ENCODE measurements around the gene ARHGAP26. TPM values are rescaled to one million over a fixed set of nuclear protein-coding genes. Genes with fewer than 3 reads are reported as not detected.

ARHGAP26 gene
- total and polyA plus RNA-seq, 10 donors, result 4.2 to 148 (median 55.5) TPM

- H3K9me3 ChIP-seq, result no peaks in the 10 kb centered on the region
- no peak for DNase-seq
- H3K4me1 ChIP-seq, result no peaks in the 10 kb centered on the region
- no peaks in the 10 kb centered on the region for H3K27me3 ChIP-seq (replicated peaks in 1 of 7)
- H3K27ac ChIP-seq, result no peak overlapping the region
- 91 to 100% (median 100%) methylated on average over 2 of the region's 2 CpGs for WGBS, 5 donors
- H3K36me3 ChIP-seq, result peaks cover 0 to 23% (median 0%) of the 10 kb centered on the region in 6 donors
- intact Hi-C loops (cut with DNase I; ENCODE audit: low total_unique reads), result no loop called here
- H3K4me3 ChIP-seq, result no peak overlapping the region
- TF ChIP-seq POLR2A (IDR thresholded peaks at IDR 0.05), result no peak
- no peak for TF ChIP-seq POLR2AphosphoS5 (IDR thresholded peaks at IDR 0.05)
- no peak for TF ChIP-seq CTCF (IDR thresholded peaks at IDR 0.05 in 8 of 11, conservative IDR thresholded peaks at IDR 0.05 in 3 of 11)
These were observed 308.8 kb downstream of the ARHGAP26 start for GRCh38 chr5:143078971-143079370.

DNA sequence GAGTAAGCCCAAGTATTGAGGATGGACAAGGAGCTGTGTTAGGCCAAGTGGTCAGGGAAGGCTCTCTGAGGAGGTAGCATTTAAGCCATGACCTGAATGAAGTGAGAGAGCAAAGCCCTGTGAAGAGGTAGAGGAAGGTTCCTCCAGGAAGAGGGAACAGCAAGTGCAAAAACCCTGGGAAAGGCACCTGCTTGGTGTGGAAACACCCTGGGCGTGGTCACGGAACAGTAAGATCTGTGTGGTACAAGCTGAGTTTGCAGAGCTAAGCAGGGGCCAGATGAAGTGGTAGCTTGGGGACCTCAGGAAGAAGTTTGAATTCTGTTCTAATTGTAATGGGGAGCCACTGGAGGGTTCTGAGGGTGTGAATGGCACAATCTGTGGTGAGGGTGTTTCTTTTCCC, 310.2 kb downstream of the ARHGAP26 start:
- WGBS, 5 donors, result 88 to 100% (median 95%) methylated on average over 2 of the region's 2 CpGs
- H3K4me3 ChIP-seq, result no peak overlapping the region
- H3K27ac ChIP-seq, result no peak overlapping the region
- H3K4me1 ChIP-seq, result no peaks in the 10 kb centered on the region
- no peak for DNase-seq
- H3K9me3 ChIP-seq, result no peaks in the 10 kb centered on the region
- intact Hi-C loops (cut with DNase I; ENCODE audit: low total_unique reads), result no loop called here
- H3K27me3 ChIP-seq (replicated peaks in 1 of 7), result no peaks in the 10 kb centered on the region
- TF ChIP-seq POLR2A (IDR thresholded peaks at IDR 0.05) (no peak), CTCF (IDR thresholded peaks at IDR 0.05 in 8 of 11, conservative IDR thresholded peaks at IDR 0.05 in 3 of 11) (no peak), POLR2AphosphoS5 (IDR thresholded peaks at IDR 0.05) (no peak)
- H3K36me3 ChIP-seq, result peaks cover 0 to 33% (median 0%) of the 10 kb centered on the region in 6 donors

DNA sequence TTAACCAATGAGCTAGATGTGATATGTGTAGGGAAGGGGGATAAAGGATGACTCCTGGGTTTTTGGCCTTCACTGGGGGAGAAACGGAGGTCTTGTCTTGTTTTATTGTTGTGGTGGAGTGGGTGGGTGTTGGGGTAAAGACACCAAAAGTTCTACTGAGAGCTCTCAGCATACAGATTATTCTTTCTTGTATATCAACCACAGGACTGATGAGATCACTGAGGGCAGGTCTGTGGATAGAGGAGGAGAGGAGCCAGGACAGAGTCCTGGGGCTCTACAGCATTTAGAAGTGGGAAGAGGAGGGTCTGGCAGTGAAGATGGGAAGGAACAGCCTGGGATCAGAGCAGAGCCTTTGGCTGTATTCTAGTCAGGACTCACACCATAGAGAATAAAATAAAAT, 310.8 kb downstream of the ARHGAP26 start:
- no peaks in the 10 kb centered on the region for H3K27me3 ChIP-seq (replicated peaks in 1 of 7)
- no peak overlapping the region for H3K4me3 ChIP-seq
- TF ChIP-seq POLR2A (IDR thresholded peaks at IDR 0.05) (no peak), POLR2AphosphoS5 (IDR thresholded peaks at IDR 0.05) (no peak), CTCF (IDR thresholded peaks at IDR 0.05 in 8 of 11, conservative IDR thresholded peaks at IDR 0.05 in 3 of 11) (no peak)
- no peaks in the 10 kb centered on the region for H3K9me3 ChIP-seq
- no peak for DNase-seq
- H3K4me1 ChIP-seq, result no peaks in the 10 kb centered on the region
- intact Hi-C loops (cut with DNase I; ENCODE audit: low total_unique reads), result no loop called here
- WGBS, 5 donors, result 86 to 100% (median 94%) methylated on average over 1 of the region's 1 CpG
- H3K27ac ChIP-seq, result no peak overlapping the region
- H3K36me3 ChIP-seq, result peaks cover 0 to 29% (median 0%) of the 10 kb centered on the region in 6 donors

GRCh38 chr5:143083006-143083405, 312.8 kb downstream of the ARHGAP26 start:
- intact Hi-C loops (cut with DNase I; ENCODE audit: low total_unique reads), result no loop called here
- Histone ChIP-seq H3K9me3 (no peaks in the 10 kb centered on the region), H3K27ac (no peak overlapping the region), H3K4me3 (no peak overlapping the region), H3K36me3 (peaks cover 0 to 18% (median 0%) of the 10 kb centered on the region in 6 donors), H3K4me1 (no peaks in the 10 kb centered on the region), H3K27me3 (replicated peaks in 1 of 7) (no peaks in the 10 kb centered on the region)
- no peak for DNase-seq
- WGBS, 5 donors, result 72 to 85% (median 76%) methylated on average over 9 of the region's 9 CpGs
- no peak for TF ChIP-seq POLR2A (IDR thresholded peaks at IDR 0.05)

- H3K36me3 ChIP-seq, result peaks cover 0 to 22% (median 0%) of the 10 kb centered on the region in 6 donors
- DNase-seq, result no peak
- no peaks in the 10 kb centered on the region for H3K9me3 ChIP-seq
- no peaks in the 10 kb centered on the region for H3K4me1 ChIP-seq
- H3K27me3 ChIP-seq (replicated peaks in 1 of 7), result no peaks in the 10 kb centered on the region
- H3K27ac ChIP-seq, result no peak overlapping the region
- intact Hi-C loops (cut with DNase I; ENCODE audit: low total_unique reads), result no loop called here
- TF ChIP-seq POLR2A (IDR thresholded peaks at IDR 0.05), result no peak
- TF ChIP-seq CTCF (IDR thresholded peaks at IDR 0.05 in 8 of 11, conservative IDR thresholded peaks at IDR 0.05 in 3 of 11), result no peak
- TF ChIP-seq POLR2AphosphoS5 (IDR thresholded peaks at IDR 0.05), result no peak
- WGBS, 5 donors, result 93 to 98% (median 97%) methylated on average over 9 of the region's 9 CpGs
- no peak overlapping the region for H3K4me3 ChIP-seq
These were observed 314.2 kb downstream of the ARHGAP26 start for GRCh38 chr5:143084407-143084806.
